ENCODE data around the gene ATR.
A peak's percentile ranks its signal among the peaks of the same experiment; 100 is the strongest.

Gene ATR

GRCh38 chr3:142507241-142507640, 71.3 kb downstream of the ATR start:
- no peak for DNase-seq

DNA sequence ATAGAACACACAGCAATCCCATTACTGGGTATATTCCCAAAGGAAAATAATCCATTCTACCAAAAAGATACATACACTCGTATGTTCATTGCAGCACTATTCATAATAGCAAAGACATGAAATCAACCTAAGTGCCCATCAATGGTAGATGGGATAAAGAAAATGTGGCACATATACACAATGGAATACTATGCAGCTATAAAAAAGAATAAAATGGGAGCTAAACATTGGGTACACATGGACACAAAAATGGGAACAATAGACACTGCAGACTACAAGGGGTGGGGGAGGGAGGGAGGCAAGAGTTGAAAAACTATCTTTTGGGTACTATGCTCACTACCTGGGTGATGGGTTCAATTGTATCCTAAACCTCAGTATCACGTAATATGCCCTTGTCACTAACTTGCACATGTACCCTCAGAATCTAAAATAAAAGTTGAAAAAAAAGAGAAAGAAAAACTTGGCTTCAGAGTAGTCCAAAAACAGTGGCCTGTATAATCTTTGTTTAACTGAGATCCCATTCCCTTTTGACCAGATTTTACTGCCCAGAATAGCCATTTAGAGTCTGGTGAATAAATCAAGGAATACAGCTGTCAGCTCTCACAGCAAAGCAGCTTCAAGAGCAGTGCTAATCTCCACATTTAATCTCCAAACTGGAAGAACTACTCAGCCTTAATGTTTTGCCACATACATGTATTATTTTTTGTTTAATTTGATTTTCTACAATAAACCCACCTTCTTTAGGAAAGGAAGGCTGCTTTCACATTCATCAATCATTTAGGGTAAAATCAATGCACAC, 76.1 kb downstream of the ATR start:
- no peak for DNase-seq

DNA sequence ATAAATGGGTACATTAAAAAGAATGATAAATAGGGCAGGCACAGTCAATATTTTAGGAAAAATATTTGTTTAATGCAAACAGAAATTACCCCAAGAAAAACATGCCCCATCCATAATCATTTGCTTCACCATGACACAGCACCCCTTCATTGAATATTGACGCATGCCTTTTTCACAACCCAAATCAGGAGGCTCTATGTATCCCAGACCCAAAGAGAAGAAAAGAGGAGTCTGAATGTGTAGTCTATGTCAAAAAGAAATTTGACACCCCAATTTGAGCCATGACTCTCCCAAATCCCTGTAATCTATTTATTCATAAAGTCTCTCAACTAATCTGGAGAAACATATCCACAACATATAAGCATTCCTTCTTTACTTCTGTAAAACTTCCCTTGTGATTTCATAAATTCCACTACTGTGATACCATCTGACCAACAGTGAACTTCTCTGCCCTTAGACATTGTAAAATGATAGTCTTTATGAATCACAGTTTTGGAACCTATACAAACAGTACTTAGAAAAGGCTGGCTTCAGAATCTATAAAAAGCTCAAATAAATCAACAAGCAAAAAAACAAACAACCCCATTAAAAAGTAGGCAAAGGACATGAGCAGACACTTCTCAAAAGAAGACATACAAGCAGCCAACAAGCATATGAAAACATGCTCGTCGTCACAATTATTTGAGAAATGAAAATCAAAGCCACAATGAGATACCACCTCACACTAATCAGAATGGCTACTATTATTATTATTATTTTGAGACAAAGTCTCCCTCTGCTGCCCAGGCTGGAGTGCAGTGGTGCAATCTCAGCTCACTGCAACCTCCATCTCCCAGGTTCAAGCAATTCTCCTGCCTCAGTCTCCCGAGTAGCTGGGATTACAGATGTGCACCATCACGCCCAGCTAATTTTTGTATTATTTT, 77.3 kb downstream of the ATR start:
- no peak for DNase-seq

DNA sequence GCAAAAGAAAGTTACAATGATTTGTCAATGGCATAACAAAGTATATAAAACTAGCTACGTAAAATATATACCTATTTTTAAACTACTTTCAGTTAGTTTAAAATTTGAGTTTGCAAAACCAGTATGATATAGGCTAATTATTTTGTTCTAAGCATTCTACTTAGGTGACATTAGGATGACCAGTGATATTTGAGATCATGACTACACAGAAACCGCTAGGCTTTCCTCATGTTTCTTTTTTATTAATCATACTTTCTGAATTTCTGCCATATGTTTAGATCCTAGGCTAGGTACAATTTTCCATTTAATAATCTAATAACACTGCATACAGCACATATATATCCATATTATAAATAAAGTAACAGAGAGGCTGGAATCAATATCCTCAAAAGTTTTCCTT, 78.3 kb downstream of the ATR start:
- no peak for DNase-seq

DNA sequence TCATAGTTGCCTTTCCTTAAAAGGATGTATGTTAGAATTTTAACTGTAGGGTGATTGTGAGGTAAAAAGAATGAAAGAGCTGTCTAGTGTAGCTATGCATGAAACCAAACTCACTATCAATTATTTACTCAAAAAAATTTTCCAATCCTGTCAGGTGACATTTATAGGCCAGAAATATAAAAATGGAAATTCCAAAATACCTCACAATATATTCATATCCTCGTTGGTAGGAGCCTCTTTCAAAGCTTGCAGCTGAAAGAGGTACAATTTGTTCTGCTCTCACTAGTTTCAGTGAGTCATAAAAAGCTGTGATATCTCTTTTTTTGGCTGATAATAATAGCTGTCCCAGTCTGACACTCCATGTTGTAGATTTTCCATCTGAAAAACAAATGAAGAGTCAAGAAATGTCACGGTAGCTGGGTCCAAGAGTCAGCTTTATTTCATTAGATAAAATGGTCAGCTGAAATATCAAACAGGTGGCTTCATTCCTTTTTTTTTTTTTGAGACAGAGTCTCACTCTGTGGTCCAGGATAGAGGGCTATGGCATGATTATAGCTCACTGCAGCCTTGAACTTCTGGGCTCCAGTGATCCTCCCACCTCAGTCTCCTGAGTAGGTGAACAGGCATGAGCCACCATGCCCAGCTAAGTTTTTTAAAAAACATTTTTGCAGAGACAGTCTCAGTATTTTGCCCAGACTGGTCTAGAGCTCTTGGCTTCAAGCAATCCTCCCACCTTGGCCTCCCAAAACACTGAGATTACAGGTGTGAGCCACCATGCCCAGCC, 79.9 kb downstream of the ATR start:
- DNase-seq, result no peak

DNA sequence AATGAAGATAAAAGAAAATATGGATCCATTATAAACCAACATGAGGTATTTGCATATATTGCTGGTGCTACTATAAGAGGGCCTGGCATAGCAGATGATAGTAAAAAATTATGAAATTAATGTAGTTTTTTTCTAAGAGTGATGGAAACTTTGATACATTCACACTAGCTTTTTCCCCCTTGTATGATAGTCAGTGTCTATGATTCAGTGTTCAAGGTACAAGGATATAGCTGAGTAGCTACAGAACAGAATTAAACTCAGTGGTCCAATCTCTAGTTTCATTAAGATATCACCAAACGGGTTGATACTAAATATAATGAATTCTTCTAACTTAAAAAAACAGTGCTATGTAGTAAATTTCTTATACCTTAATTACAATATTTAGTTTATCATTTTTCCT, 80.8 kb downstream of the ATR start:
- DNase-seq, result no peak

GRCh38 chr3:142495103-142495502, 83.4 kb downstream of the ATR start:
- DNase-seq, result no peak

DNA sequence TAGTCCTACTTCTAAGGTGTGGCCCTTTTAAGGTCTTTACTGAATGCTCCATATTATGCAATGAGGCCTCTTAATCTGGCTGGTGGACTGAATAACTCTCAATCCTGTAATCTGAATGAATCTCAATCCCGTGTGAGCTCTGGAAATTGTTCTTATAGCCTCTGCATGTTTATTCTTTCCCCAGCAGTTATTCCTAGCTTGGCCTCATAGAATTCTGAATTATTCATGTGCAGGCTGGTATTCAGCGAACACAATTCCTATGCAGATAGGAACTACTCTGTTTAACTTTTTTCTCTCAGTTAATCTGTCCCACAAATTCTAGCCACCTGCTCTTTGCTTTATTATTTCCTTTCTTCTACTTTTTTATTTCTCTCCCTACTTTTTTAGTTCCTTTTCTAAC, 86.3 kb downstream of the ATR start:
- no peak for DNase-seq

DNA sequence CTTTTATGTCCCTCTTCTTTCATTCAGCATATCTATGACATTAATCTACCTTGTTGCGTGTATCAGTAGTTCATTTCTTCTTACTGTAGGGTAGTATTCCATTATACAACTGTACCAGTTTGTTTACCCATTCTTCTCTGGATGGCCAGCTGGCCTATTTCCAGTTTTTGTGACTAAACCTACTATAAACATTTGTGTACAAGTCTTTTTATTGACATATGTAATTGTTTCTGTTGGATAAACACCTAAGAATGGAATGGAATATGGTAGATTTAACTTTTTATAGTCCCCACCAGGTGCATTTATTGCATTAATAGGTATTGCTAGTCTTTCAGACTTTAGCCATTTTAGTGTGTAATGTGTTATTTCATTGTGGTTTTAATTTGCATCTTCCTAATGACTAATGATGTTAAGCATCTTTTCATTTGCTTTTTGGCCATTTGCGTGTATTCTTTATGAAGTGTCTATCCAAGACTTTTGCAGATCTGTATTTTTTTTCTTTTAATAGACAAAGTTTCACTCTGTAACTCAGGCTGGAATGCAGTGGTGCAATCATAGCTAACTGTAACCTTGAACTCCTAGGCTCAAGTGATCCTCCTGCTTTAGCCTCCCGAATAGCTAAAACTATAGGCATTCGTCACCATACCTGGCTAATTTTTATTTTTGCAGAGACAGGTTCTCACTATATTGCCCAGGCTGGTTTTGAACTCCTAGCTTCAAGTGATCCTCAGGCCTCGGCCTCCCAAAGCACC, 88.8 kb downstream of the ATR start:
- no peak for DNase-seq

DNA sequence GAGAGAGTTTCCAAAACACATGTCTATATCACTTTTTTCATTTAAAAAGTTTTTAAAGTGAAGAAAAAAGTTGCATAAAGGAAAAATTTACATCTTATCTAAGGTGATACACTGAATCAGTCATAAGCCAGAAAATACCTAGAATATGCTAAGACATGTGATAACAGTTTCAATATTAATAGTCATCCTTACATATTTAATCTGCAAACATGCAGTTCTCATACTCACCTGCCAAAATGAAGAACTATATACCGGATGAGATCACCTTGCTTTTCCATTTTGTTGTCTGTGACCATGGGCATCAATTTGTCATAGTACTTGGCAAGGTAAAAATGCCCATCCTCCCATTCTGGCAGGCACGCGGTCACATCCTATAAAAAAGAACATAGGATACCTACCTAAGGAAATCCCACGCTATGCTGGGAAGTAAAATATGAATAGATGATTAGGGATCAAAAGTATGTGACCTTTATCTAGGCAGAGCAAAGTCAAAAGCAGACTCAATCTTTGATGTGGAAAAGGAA, 93.6 kb downstream of the ATR start:
- DNase-seq, result no peak

DNA sequence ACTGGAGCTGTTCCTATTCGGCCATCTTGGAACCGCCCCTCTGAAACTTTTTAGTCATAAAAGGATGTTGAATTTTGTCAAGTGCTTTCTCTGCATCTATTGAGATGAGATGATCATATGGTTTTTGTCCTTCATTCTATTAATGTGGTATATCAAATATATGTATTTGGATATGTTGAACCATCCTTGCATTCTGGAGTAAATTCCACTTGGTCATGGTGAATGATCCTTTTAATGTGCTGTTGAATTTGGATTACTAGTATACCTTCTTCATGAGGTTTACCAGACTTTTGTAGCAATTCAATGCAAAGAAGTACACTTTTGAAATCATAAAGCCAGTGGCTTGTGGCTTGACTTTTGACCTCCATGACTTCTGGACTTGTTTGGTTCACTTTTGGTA, 97.3 kb downstream of the ATR start:
- DNase-seq, result no peak

GRCh38 chr3:142470826-142471225, 107.7 kb downstream of the ATR start:
- DNase-seq, result no peak

GRCh38 chr3:142468456-142468855, 110.1 kb downstream of the ATR start:
- no peak for DNase-seq

- DNase-seq, result no peak
These were observed 110.8 kb downstream of the ATR start for GRCh38 chr3:142467768-142468167.

DNA sequence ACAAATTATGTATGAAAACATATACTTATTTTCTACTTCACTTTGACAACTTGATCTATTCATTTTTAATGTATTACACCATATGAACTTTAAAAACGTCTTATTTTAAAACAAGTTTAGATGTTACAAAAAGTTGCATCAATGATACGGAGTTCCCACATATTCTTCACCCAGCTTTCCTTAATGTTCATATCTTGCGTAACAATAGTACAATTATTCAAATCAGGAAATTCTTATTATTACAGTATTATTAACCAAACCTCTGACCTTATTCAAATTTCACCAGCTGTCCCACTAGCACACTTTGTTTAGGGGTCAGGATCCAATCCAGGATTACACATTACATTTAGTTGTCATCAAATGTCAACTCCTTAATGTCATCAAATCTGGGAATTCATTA, 117.8 kb downstream of the ATR start:
- DNase-seq, result no peak

DNA sequence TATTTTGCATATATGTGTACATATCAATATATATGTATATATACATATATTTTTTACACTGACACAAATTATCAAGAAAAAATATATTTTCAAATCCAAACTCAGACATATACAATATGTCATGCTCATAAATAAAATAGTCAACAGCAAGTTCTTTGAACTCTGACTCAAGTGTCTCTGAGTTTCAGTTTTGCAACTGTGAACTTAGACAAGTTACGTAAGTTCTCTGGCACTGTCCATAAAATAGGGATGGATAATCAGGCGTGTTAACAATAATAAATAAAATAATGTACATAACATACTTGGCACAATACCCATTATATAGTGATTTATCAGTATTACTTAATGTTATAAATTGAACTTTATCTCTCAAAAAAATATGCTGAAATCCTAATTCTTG, 118.6 kb downstream of the ATR start:
- no peak for DNase-seq

GRCh38 chr3:142459096-142459495, 119.4 kb downstream of the ATR start:
- DNase-seq, result no peak

DNA sequence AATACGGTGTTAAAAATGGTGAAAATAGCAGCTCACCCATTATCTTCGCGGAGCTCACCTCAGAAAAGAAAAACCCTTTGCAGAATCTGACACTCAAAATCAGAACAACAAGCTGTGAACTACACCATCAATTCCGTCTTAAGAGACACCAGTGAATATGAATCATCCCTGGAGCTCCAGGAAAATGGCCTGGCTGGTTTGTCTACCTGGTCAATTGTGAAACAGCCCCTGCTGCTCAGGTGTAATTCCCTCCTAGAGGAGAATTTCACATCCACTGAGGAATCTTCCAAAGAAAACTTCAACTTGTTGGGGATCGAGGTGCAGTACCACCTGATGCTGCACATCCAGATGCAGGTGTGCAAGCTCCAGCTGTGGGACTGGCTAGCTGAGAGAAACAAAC, 127.7 kb downstream of the ATR start:
- DNase-seq, result no peak

GRCh38 chr3:142450189-142450588, 128.3 kb downstream of the ATR start:
- no peak for DNase-seq

DNA sequence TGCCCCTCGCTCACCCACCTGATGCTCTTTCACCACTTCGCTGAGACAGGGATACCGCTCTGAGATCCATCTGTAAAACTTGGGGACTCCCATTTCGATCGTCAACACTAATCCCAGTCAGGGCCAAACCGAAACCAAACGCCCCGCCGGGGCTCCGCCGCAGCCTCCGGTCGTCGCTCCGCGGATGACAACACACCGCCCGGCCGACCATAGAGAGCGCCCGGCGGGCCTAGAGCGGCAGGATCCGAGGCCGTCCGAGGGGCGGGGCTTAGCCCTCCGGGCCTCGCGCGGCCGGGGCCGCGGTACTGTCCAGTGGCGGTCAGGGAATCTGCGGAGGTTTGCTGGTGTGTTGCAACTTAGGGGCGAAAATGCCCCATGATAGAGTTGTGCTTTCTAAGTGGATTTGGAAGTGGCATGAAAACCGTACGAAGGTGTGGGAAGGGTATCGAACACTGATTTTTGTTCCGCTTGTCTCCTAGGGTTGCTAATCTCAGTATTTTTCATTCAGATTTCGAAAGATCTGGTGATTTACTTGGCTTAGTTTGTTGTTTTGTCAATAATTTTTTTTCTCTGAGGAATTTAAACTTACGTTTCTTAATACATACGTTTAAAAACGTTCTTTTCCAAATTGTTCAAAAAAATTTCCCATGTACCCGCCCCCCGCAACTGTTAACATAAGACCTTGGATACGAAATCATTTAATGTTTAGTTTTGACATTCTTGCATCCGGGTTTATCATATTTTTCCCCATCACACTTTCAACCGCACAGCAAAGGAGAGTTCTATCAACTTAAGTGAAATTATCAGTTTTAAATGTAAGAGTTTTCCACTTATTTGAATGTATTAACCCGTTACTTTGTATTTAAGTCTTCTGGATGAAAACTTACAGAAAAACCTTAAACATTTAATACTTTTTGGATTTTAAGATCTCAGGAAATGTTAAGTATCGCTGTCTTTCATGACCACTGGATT, 130.4 kb downstream of the ATR start, which contains the start of gene XRN1:
XRN1 (minus strand) TSS at position 186 of the 972 bp plus-strand sequence; CDS start at position 93, 93 bp downstream.
- peak; percentile 92 for DNase-seq

DNA sequence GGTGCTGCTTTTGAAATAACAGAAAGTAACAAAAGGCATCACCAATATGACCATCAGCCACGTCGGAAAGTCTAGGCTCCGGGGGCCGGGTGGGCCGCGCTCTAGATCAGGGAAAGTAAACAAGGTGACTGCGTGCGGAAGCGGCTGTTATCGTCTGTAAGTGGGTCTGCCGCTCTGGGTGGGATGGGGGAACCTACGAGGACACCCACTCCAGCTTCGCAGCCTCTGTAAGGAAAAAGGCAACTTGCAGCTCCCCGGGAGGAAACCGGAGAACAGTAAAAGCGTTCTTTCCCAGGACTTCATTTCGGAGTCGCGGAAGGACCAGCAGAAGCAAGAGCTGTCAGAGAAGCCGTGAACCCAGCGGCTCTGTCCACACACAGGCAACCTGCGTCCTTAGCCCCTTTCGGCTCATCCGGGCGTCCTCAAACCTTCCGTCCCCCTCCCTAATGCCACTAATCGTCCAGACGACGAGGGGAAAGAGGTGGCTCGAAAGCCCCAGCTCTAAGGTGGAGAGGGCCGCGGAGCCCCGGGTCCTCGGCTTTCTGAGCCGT, 131.2 kb downstream of the ATR start:
- DNase-seq, result peak; percentile 14

All from activated T-cell treated with anti-CD3 and anti-CD28 coated beads for 4 hours (primary cell).